GM19099 (cell line): Measurements from ENCODE around the gene ERV3-1.

Experiments used
- POLR2A ChIP-seq: IDR thresholded peaks from 3 replicates; pipeline ENCODE4 v1.6.1; 2011; ENCODE audit warnings: low read depth; ENCODE audit not compliant: insufficient read length; ENCODE audit errors: extremely low read depth

The ERV3-1 gene

GRCh38 chr7:64978497-64979203 is 27.8 kb downstream of the ERV3-1 start:
- no peak for TF ChIP-seq POLR2A

- no peak for TF ChIP-seq POLR2A
Measured at GRCh38 chr7:64965594-64965993, 40.9 kb downstream of the ERV3-1 start.

GRCh38 chr7:64959072-64959747 is 47.3 kb downstream of the ERV3-1 start:
- TF ChIP-seq POLR2A = no peak

GRCh38 chr7:64951250-64951848 is 55.1 kb downstream of the ERV3-1 start:
- TF ChIP-seq POLR2A = no peak

GRCh38 chr7:64947252-64948000 is 59.1 kb downstream of the ERV3-1 start:
- no peak for TF ChIP-seq POLR2A

- no peak for TF ChIP-seq POLR2A
Measured at GRCh38 chr7:64946772-64947171, 59.7 kb downstream of the ERV3-1 start.

- no peak for TF ChIP-seq POLR2A
Measured at GRCh38 chr7:64945503-64946175, 60.8 kb downstream of the ERV3-1 start.
